H9 (cell line): ENCODE results near the gene ARHGAP15. TPM values are rescaled to one million over a fixed set of nuclear protein-coding genes. Genes with fewer than 3 reads are reported as not detected.

Source experiments
- DNase-seq: peaks from one replicate; pipeline ENCODE4 v3.0.0-alpha.2; 2017
- H2AFZ ChIP-seq: one replicate; pipeline ENCODE4 v1.6.1; 2013; ENCODE audit warnings: mild to moderate bottlenecking, low read length, control low read depth, moderate library complexity
- H2AK5ac ChIP-seq: 2 replicates; pipeline ENCODE4 v1.6.1; 2013; ENCODE audit warnings: low read length, control low read depth, mixed read lengths; ENCODE audit not compliant: insufficient read length
- H2BK120ac ChIP-seq: one replicate; pipeline ENCODE4 v1.6.1; 2013; ENCODE audit warnings: low read depth, mild to moderate bottlenecking, low read length, control low read depth, inconsistent platforms; ENCODE audit not compliant: poor library complexity, severe bottlenecking
- H2BK12ac ChIP-seq: 2 replicates; pipeline ENCODE4 v1.6.1; 2013; ENCODE audit warnings: low read length, control low read depth, mixed read lengths, low read depth; ENCODE audit not compliant: insufficient read length
- H2BK15ac ChIP-seq: 2 replicates; pipeline ENCODE4 v1.6.1; 2013; ENCODE audit warnings: low read depth, low read length, control low read depth
- H2BK20ac ChIP-seq: one replicate; pipeline ENCODE4 v1.6.1; 2013; ENCODE audit warnings: low read depth, mild to moderate bottlenecking, low read length, control low read depth, inconsistent platforms; ENCODE audit not compliant: poor library complexity, severe bottlenecking
- H2BK5ac ChIP-seq: 2 replicates; pipeline ENCODE4 v1.6.1; 2013; ENCODE audit warnings: low read length, control low read depth, mixed read lengths; ENCODE audit not compliant: insufficient read length
- H3K14ac ChIP-seq: 2 replicates; pipeline ENCODE4 v1.6.1; 2013; ENCODE audit warnings: low read length, control low read depth; ENCODE audit not compliant: insufficient read depth
- H3K18ac ChIP-seq: 2 replicates; pipeline ENCODE4 v1.6.1; 2013; ENCODE audit warnings: low read depth, mild to moderate bottlenecking, mixed read lengths, low read length, control low read depth; ENCODE audit not compliant: insufficient read length
- H3K23ac ChIP-seq: 2 replicates; pipeline ENCODE4 v1.6.1; 2013; ENCODE audit warnings: low read length, control low read depth, mixed read lengths, low read depth; ENCODE audit not compliant: insufficient read length
- H3K23me2 ChIP-seq: 2 replicates; pipeline ENCODE4 v1.6.1; 2013; ENCODE audit warnings: low read depth, mild to moderate bottlenecking, mixed read lengths, low read length, control low read depth; ENCODE audit not compliant: insufficient read length, poor library complexity, severe bottlenecking
- H3K27ac ChIP-seq: 2 replicates; pipeline ENCODE4 v1.5.1; 2013; ENCODE audit warnings: low read length, control low read depth, mixed read lengths, low read depth; ENCODE audit not compliant: insufficient read length
- H3K27me3 ChIP-seq: 2 replicates; pipeline ENCODE4 v1.6.1; 2013; ENCODE audit warnings: low read length, control low read depth, inconsistent platforms; ENCODE audit not compliant: insufficient read depth
- H3K4ac ChIP-seq: 2 replicates; pipeline ENCODE4 v1.6.1; 2013; ENCODE audit warnings: low read depth, mild to moderate bottlenecking, control low read depth, inconsistent platforms, low read length, moderate library complexity
- H3K4me1 ChIP-seq: 2 replicates; pipeline ENCODE4 v1.6.1; 2013; ENCODE audit warnings: low read length, control low read depth, inconsistent platforms; ENCODE audit not compliant: insufficient read depth
- H3K4me2 ChIP-seq: 2 replicates; pipeline ENCODE4 v1.6.1; 2013; ENCODE audit warnings: low read length, control low read depth, mixed read lengths; ENCODE audit not compliant: insufficient read length, insufficient read depth
- H3K56ac ChIP-seq: 2 replicates; pipeline ENCODE4 v1.6.1; 2013; ENCODE audit warnings: low read depth, mild to moderate bottlenecking, mixed read lengths, low read length, control low read depth; ENCODE audit not compliant: insufficient read length
- H3K79me1 ChIP-seq: 2 replicates; pipeline ENCODE4 v1.6.1; 2013; ENCODE audit warnings: low read depth, mild to moderate bottlenecking, moderate library complexity, low read length, control low read depth, inconsistent platforms; ENCODE audit not compliant: insufficient read depth, poor library complexity, severe bottlenecking
- H3K79me2 ChIP-seq: 2 replicates; pipeline ENCODE4 v1.6.1; 2013; ENCODE audit warnings: low read length, control low read depth, inconsistent platforms; ENCODE audit not compliant: insufficient read depth
- H3K9ac ChIP-seq: 2 replicates; pipeline ENCODE4 v1.6.1; 2013; ENCODE audit warnings: low read length, control low read depth, mixed read lengths; ENCODE audit not compliant: insufficient read length; ENCODE audit errors: extremely low read depth
- H3K9me3 ChIP-seq: one replicate; pipeline ENCODE4 v1.6.1; 2013; ENCODE audit warnings: low read depth, low read length, inconsistent platforms; ENCODE audit not compliant: control insufficient read depth
- H3T11ph ChIP-seq: one replicate; pipeline ENCODE4 v1.6.1; 2013; ENCODE audit warnings: mild to moderate bottlenecking, low read length, control low read depth, inconsistent platforms
- H4K20me1 ChIP-seq: one replicate; pipeline ENCODE4 v1.6.1; 2013; ENCODE audit not compliant: control insufficient read depth, insufficient read length, insufficient read depth
- H4K5ac ChIP-seq: 2 replicates; pipeline ENCODE4 v1.6.1; 2013; ENCODE audit warnings: low read depth, mild to moderate bottlenecking, mixed read lengths, low read length, control low read depth; ENCODE audit not compliant: insufficient read length
- H4K8ac ChIP-seq: replicated peaks from 2 replicates; pipeline ENCODE4 v1.6.1; 2013; ENCODE audit warnings: low read length, control low read depth, mixed read lengths, low read depth; ENCODE audit not compliant: insufficient read length
- H4K91ac ChIP-seq: 2 replicates; pipeline ENCODE4 v1.6.1; 2013; ENCODE audit warnings: low read depth, mild to moderate bottlenecking, moderate library complexity, mixed read lengths, low read length, control low read depth; ENCODE audit not compliant: insufficient read length
- H3K27ac Mint-ChIP-seq, 3 experiments: 2 replicates in 2 of 3; 3 replicates in 1 of 3; pipeline ENCODE4 v1.8.0; 2020 to 2021; ENCODE audit warnings: mixed read lengths in 3 of 3, mild to moderate bottlenecking in 1 of 3, moderate library complexity in 1 of 3
- H3K27me3 Mint-ChIP-seq: 2 replicates; pipeline ENCODE4 v1.8.0; 2021; ENCODE audit warnings: low read depth, mild to moderate bottlenecking, moderate library complexity, mixed read lengths
- H3K36me3 Mint-ChIP-seq, 3 experiments: 2 replicates in 2 of 3; 3 replicates in 1 of 3; pipeline ENCODE4 v1.8.0; 2020 to 2021; ENCODE audit warnings: low read depth in 3 of 3, mixed read lengths in 3 of 3; ENCODE audit not compliant: insufficient read depth in 1 of 3
- H3K4me1 Mint-ChIP-seq, 2 experiments: 2 replicates each; pipeline ENCODE4 v1.8.0; 2020; ENCODE audit warnings: mixed read lengths in 2 of 2
- H3K4me3 Mint-ChIP-seq, 2 experiments: 2 replicates in 1 of 2; 3 replicates in 1 of 2; pipeline ENCODE4 v1.8.0; 2020 to 2021; ENCODE audit warnings: mild to moderate bottlenecking in 2 of 2, mixed read lengths in 2 of 2, moderate library complexity in 1 of 2
- H3K9me3 Mint-ChIP-seq, 2 experiments: 2 replicates in 1 of 2; 3 replicates in 1 of 2; pipeline ENCODE4 v1.8.0; 2020; ENCODE audit warnings: mild to moderate bottlenecking in 2 of 2, mixed read lengths in 2 of 2, moderate library complexity in 1 of 2
- CTCF ChIP-seq: fragments of 200-600 bp; sonication (generic); conservative IDR thresholded peaks from 3 replicates; pipeline ENCODE4 v1.8.0; 2021; ENCODE audit warnings: antibody characterized with exemption, mild to moderate bottlenecking
- WGBS: extraction: QIAGEN DNeasy Blood & Tissue Kit; methylation state at CpG from one replicate; pipeline ENCODE4 v1.1.7; 2013; ENCODE audit warnings: missing lambda C conversion rate, low lambda C conversion rate, mixed read lengths; ENCODE audit not compliant: insufficient read length; ENCODE audit errors: extremely low coverage; 5-methylcytosine and 5-hydroxymethylcytosine counted together
- total RNA-seq: library from RNA; stranded (reverse); gene quantifications from 2 replicates; pipeline ENCODE4 v1.2.1, GENCODE V29; 2021

The ARHGAP15 gene
- total RNA-seq, 1 experiment from 2014 or later = not detected

- Histone ChIP-seq H3K9me3 (no peaks in the 10 kb centered on the region), H2BK120ac (no peak overlapping the region), H2BK12ac (no peak overlapping the region), H3K9ac (no peak overlapping the region), H4K8ac (no peak overlapping the region), H3K4ac (no peak overlapping the region), H3K79me2 (no peaks in the 10 kb centered on the region), H2AFZ (no peak overlapping the region), H4K20me1 (no peaks in the 10 kb centered on the region), H3K23ac (no peak overlapping the region), H3K27me3 (no peaks in the 10 kb centered on the region), H3K14ac (no peak overlapping the region), H3K27ac (no peak overlapping the region), H2AK5ac (no peak overlapping the region), H3K18ac (no peak overlapping the region), H3K56ac (no peak overlapping the region), H3T11ph (no peak overlapping the region), H4K5ac (no peak overlapping the region), H3K4me1 (no peaks in the 10 kb centered on the region), H2BK5ac (no peak overlapping the region), H2BK20ac (no peak overlapping the region), H3K4me2 (no peak overlapping the region), H3K23me2 (no peaks in the 10 kb centered on the region), H2BK15ac (no peak overlapping the region), H3K79me1 (no peaks in the 10 kb centered on the region), H4K91ac (no peak overlapping the region)
- Mint-ChIP-seq H3K27ac (no peak overlapping the region), H3K4me1 (no peaks in the 10 kb centered on the region), H3K4me3 (no peak overlapping the region), H3K36me3 (peaks cover 0 to 9% (median 8%) of the 10 kb centered on the region in 3 experiments; a peak in 4 of 7 replicates), H3K27me3 (no peaks in the 10 kb centered on the region), H3K9me3 (peaks cover 6 to 10% of the 10 kb centered on the region in 2 experiments)
- no peak for DNase-seq
- no CpG with 5 or more reads among the region's 5 CpGs for WGBS
- TF ChIP-seq CTCF = no peak
Observed at GRCh38 chr2:143183804-143184463, 54.7 kb downstream of the ARHGAP15 start.
